Measurements from ENCODE around the gene CBLB. TPM values are rescaled to one million over a fixed set of nuclear protein-coding genes. Genes with fewer than 3 reads are reported as not detected.

CBLB gene
- total RNA-seq, 2 experiments from 2014 or later: 24.5 to 38.5 TPM

DNA sequence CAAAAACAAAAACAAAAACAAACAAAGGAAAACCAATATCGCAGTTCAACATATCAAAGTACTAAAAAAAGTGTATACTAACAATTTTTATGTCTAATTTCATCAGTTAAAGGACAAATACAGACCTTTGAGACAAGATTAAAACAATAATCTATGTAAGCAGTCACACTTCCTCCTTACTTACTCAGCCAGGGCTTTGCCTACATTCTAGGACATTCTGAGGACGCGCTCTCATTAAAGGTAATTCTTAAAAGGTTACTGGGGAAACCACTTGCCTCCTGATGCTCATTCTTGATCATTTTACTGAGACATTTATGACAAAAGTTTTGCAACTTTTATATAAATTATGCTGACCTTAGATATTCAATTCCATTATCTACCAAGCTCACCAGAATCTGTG is 93.4 kb downstream of the CBLB start:
- H2AFZ ChIP-seq (ENCODE audit: low read length): no peak overlapping the region
- no peak overlapping the region for H3K4me3 ChIP-seq (ENCODE audit: low read depth, low read length, poor library complexity, severe bottlenecking)
- TF ChIP-seq, protein P1, sequence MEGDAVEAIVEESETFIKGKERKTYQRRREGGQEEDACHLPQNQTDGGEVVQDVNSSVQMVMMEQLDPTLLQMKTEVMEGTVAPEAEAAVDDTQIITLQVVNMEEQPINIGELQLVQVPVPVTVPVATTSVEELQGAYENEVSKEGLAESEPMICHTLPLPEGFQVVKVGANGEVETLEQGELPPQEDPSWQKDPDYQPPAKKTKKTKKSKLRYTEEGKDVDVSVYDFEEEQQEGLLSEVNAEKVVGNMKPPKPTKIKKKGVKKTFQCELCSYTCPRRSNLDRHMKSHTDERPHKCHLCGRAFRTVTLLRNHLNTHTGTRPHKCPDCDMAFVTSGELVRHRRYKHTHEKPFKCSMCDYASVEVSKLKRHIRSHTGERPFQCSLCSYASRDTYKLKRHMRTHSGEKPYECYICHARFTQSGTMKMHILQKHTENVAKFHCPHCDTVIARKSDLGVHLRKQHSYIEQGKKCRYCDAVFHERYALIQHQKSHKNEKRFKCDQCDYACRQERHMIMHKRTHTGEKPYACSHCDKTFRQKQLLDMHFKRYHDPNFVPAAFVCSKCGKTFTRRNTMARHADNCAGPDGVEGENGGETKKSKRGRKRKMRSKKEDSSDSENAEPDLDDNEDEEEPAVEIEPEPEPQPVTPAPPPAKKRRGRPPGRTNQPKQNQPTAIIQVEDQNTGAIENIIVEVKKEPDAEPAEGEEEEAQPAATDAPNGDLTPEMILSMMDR (conservative IDR thresholded peaks at IDR 0.05; ENCODE audit: low read length): no peak
- no peak for TF ChIP-seq EZH2phosphoT487 (IDR thresholded peaks at IDR 0.05; ENCODE audit: borderline replicate concordance, low read depth, low read length)
- peaks cover 4% of the 10 kb centered on the region for H3K4me1 ChIP-seq (ENCODE audit: insufficient read depth, low read length, poor library complexity, severe bottlenecking)
- no peaks in the 10 kb centered on the region for H3K36me3 ChIP-seq (ENCODE audit: insufficient read depth, low read length)
- H3K4me2 ChIP-seq (ENCODE audit: low read length): no peak overlapping the region
- CTCF ChIA-PET (ENCODE audit: unreplicated experiment): no interaction called here
- intact Hi-C loops (cut with micrococcal nuclease; ENCODE audit: unreplicated experiment): no loop called here
- H3K9me2 ChIP-seq (ENCODE audit: insufficient read depth, low read length): no peaks in the 10 kb centered on the region
- DNase-seq (ENCODE audit: low spot score): no peak
- H3K27ac ChIP-seq (ENCODE audit: low read depth, low read length, poor library complexity, severe bottlenecking): no peak overlapping the region
- H4K20me1 ChIP-seq (ENCODE audit: insufficient read depth, low read length): no peaks in the 10 kb centered on the region
- POLR2A ChIA-PET: interaction anchor here (0.5 to 1.1 kb wide), 2 partner anchors 13 to 334 kb away, joined by 3 to 4 read pairs; no protein-coding TSS in a partner anchor
- H3K9me3 ChIP-seq (ENCODE audit: low read length): no peaks in the 10 kb centered on the region
- no peaks in the 10 kb centered on the region for H3K79me2 ChIP-seq (ENCODE audit: insufficient read depth, low read depth, low read length)
- BruUV-seq (replicated peaks): no TSS peak

DNA sequence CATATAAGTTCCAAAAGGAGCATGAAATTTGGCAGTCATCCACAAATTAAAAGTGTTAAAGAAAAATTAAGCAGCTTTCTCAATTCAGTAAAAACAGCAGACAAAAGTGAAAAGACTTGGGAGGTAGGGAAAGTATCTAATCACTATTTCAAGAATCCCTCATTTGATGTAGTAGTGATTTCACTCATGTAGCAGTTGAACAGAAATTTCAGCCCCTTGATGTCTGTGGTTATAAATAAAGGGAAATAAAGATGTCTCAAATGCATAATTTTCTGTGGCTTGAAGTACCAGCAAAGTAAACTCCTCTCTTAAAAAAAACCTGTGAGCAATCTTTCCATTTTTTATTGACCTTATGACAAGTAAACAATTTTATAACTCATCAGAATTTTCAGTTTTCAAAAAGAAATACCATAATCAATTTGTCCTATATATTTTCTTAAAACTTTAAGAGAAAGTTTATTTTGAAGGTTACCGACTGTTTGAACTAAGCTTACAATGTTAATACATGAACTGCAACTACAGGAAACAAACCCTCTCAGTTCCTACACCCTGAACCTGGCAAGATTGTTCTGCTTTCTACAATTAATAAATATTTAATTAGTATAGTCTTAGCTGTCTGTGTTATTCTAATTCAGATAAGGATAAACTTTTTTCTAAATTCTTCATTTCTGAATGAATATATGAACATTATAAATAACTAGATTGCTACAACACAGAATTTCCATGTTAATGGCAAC is 94.2 kb downstream of the CBLB start:
- no peak overlapping the region for H3K4me3 ChIP-seq (ENCODE audit: low read depth, low read length, poor library complexity, severe bottlenecking)
- BruUV-seq (replicated peaks): no TSS peak
- no peaks in the 10 kb centered on the region for H3K36me3 ChIP-seq (ENCODE audit: insufficient read depth, low read length)
- H2AFZ ChIP-seq (ENCODE audit: low read length): no peak overlapping the region
- ChIA-PET CTCF (ENCODE audit: unreplicated experiment) (no interaction called here), POLR2A (interaction anchor here (1.1 kb wide), 2 partner anchors 14 to 104 kb away, joined by 3 read pairs; no protein-coding TSS in a partner anchor)
- peaks cover 4% of the 10 kb centered on the region for H3K4me1 ChIP-seq (ENCODE audit: insufficient read depth, low read length, poor library complexity, severe bottlenecking)
- DNase-seq (ENCODE audit: low spot score): no peak
- H4K20me1 ChIP-seq (ENCODE audit: insufficient read depth, low read length): no peaks in the 10 kb centered on the region
- intact Hi-C loops (cut with micrococcal nuclease; ENCODE audit: unreplicated experiment): no loop called here
- H3K4me2 ChIP-seq (ENCODE audit: low read length): no peak overlapping the region
- no peaks in the 10 kb centered on the region for H3K9me3 ChIP-seq (ENCODE audit: low read length)
- H3K27ac ChIP-seq (ENCODE audit: low read depth, low read length, poor library complexity, severe bottlenecking): no peak overlapping the region
- no peak for TF ChIP-seq EZH2phosphoT487 (IDR thresholded peaks at IDR 0.05; ENCODE audit: borderline replicate concordance, low read depth, low read length)
- TF ChIP-seq, protein P1 (conservative IDR thresholded peaks at IDR 0.05; ENCODE audit: low read length): no peak
- H3K9me2 ChIP-seq (ENCODE audit: insufficient read depth, low read length): no peaks in the 10 kb centered on the region
- no peaks in the 10 kb centered on the region for H3K79me2 ChIP-seq (ENCODE audit: insufficient read depth, low read depth, low read length)

DNA sequence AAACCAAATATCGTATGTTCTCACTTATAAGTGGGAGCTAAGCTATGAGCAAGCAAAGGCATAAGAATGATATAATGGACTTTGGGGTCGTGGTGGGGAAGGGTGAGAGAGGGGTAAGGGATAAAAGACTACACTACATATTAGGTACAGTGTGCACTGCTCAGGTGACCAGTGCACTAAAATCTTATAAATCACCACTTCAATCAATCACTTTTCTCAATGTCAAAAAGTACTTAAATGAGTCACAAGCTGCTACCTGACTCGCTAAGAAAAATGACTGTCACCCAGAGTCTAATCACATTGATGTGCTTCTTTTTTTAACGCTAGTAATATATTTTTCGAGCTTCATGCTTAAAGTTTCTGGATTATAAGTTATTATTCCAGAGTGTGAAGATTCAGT is 95.5 kb downstream of the CBLB start:
- no peak for TF ChIP-seq EZH2phosphoT487 (IDR thresholded peaks at IDR 0.05; ENCODE audit: borderline replicate concordance, low read depth, low read length)
- TF ChIP-seq, protein P1 (conservative IDR thresholded peaks at IDR 0.05; ENCODE audit: low read length): no peak
- no TSS peak for BruUV-seq (replicated peaks)
- POLR2A ChIA-PET: interaction anchor here (0.6 to 0.7 kb wide), 3 partner anchors 10 to 36 kb away, joined by 3 read pairs; no protein-coding TSS in a partner anchor
- Histone ChIP-seq H3K9me2 (ENCODE audit: insufficient read depth, low read length) (no peaks in the 10 kb centered on the region), H3K9me3 (ENCODE audit: low read length) (no peaks in the 10 kb centered on the region), H3K4me2 (ENCODE audit: low read length) (no peak overlapping the region), H4K20me1 (ENCODE audit: insufficient read depth, low read length) (no peaks in the 10 kb centered on the region), H3K4me1 (ENCODE audit: insufficient read depth, low read length, poor library complexity, severe bottlenecking) (peaks cover 4% of the 10 kb centered on the region), H2AFZ (ENCODE audit: low read length) (no peak overlapping the region), H3K27ac (ENCODE audit: low read depth, low read length, poor library complexity, severe bottlenecking) (no peak overlapping the region), H3K4me3 (ENCODE audit: low read depth, low read length, poor library complexity, severe bottlenecking) (no peak overlapping the region), H3K79me2 (ENCODE audit: insufficient read depth, low read depth, low read length) (no peaks in the 10 kb centered on the region), H3K36me3 (ENCODE audit: insufficient read depth, low read length) (no peaks in the 10 kb centered on the region)
- CTCF ChIA-PET (ENCODE audit: unreplicated experiment): no interaction called here
- DNase-seq (ENCODE audit: low spot score): no peak
- intact Hi-C loops (cut with micrococcal nuclease; ENCODE audit: unreplicated experiment): no loop called here

All from OCI-LY7 (cell line).